HCT116 (cell line): ENCODE results near the gene EIF4E1B. TPM values are rescaled to one million over a fixed set of nuclear protein-coding genes. Genes with fewer than 3 reads are reported as not detected.

Source experiments
- ATAC-seq: fragments of 200-7000 bp; cut with Tn5 transposase; 2 replicates; pipeline ENCODE4 v1.9.1; 2020; ENCODE audit warnings: mild to moderate bottlenecking, moderate library complexity
- BruUV-seq: library from RNA; stranded (reverse); fragments of 400-500 nt; replicated peaks from 2 replicates; lab custom pipeline; 2021; lab: Mats Ljungman, UMichigan
- CTCF ChIA-PET: fragments of 300-600 bp; sonication (Branson Sonifier 250); formaldehyde crosslinking; loops from one replicate; lab custom pipeline; 2021; ENCODE audit warnings: antibody characterized with exemption; lab: Charles Lee
- POLR2A ChIA-PET: fragments of 300-600, 350-600 bp; sonication (Branson Sonifier 250); formaldehyde crosslinking; loops from one replicate; lab custom pipeline; 2021; ENCODE audit warnings: antibody characterized with exemption; lab: Charles Lee
- RAD21 ChIA-PET, 2 experiments: fragments of 300-600 bp; sonication (Branson Sonifier 250); formaldehyde crosslinking; loops; one replicate each; lab custom pipeline; 2023; ENCODE audit warnings: low total read pairs in 2 of 2; ENCODE audit not compliant: uncharacterized antibody in 2 of 2, unreplicated experiment in 2 of 2, low non-redundant PET in 1 of 2; lab: Charles Lee
- DNase-seq: peaks from one replicate; pipeline ENCODE4 v3.0.0-alpha.2; 2010; ENCODE audit warnings: low read depth, low spot score
- H2AFZ ChIP-seq: fragments of 200-600 bp; shearing (Covaris generic), sonication (generic); 2 replicates; pipeline ENCODE4 v1.6.1; 2017; ENCODE audit warnings: low read depth, mixed run types, mixed read lengths, antibody characterized with exemption, low read length; ENCODE audit not compliant: poor library complexity, severe bottlenecking
- H3K27ac ChIP-seq: 2 replicates; pipeline ENCODE4 v1.5.1; 2012; ENCODE audit warnings: low read depth, low read length
- H3K27me3 ChIP-seq: fragments of 200-600 bp; sonication (generic); 2 replicates; pipeline ENCODE4 v1.6.1; 2016; ENCODE audit warnings: mixed run types, low read length, mixed read lengths; ENCODE audit not compliant: insufficient read depth
- H3K36me3 ChIP-seq, 2 experiments: fragments of 200-500 bp in 1 of 2; fragments of 200-600 bp in 1 of 2; sonication (Bioruptor generic) in 1 of 2; sonication (generic) in 1 of 2; 2 replicates each; pipeline versions ENCODE4 v1.5.1 to v1.6.1; 2014 to 2016; ENCODE audit warnings: low read length in 2 of 2, inconsistent platforms in 1 of 2, mixed read lengths in 1 of 2, mixed run types in 1 of 2; ENCODE audit not compliant: insufficient read depth in 2 of 2, control insufficient read depth in 1 of 2
- H3K4me1 ChIP-seq, 2 experiments: fragments of 200-600 bp in 1 of 2; sonication (generic) in 1 of 2; 2 replicates each; pipeline versions ENCODE4 v1.5.1 to v1.6.1; 2012 to 2017; ENCODE audit warnings: low read length in 2 of 2, inconsistent platforms in 1 of 2, mild to moderate bottlenecking in 1 of 2, mixed read lengths in 1 of 2, mixed run types in 1 of 2, moderate library complexity in 1 of 2; ENCODE audit not compliant: insufficient read depth in 2 of 2, control insufficient read depth in 1 of 2
- H3K4me2 ChIP-seq: fragments of 200-600 bp; sonication (generic); 2 replicates; pipeline ENCODE4 v1.6.1; 2017; ENCODE audit warnings: mixed run types, low read length, mixed read lengths
- H3K4me3 ChIP-seq, 2 experiments: fragments of 200-600 bp in 1 of 2; sonication (generic) in 1 of 2; replicated peaks in 1 of 2; 2 replicates each; pipeline ENCODE4 v1.5.1; 2011 to 2016; ENCODE audit warnings: low read length in 2 of 2, control low read depth in 1 of 2, low read depth in 1 of 2, mild to moderate bottlenecking in 1 of 2, mixed read lengths in 1 of 2, mixed run types in 1 of 2
- H3K79me2 ChIP-seq: fragments of 200-600 bp; sonication (generic); 2 replicates; pipeline ENCODE4 v1.6.1; 2017; ENCODE audit warnings: mild to moderate bottlenecking, mixed run types, low read length, moderate library complexity, mixed read lengths; ENCODE audit not compliant: insufficient read depth
- H3K9ac ChIP-seq: fragments of 200-600 bp; sonication (generic); 2 replicates; pipeline ENCODE4 v1.6.1; 2016; ENCODE audit warnings: low read length, mixed read lengths
- H3K9me2 ChIP-seq: fragments of 200-600 bp; sonication (generic), shearing (Covaris generic); 2 replicates; pipeline ENCODE4 v1.6.1; 2017; ENCODE audit warnings: mixed run types, mild to moderate bottlenecking, moderate library complexity; ENCODE audit not compliant: insufficient read depth
- H3K9me3 ChIP-seq, 2 experiments: fragments of 200-500 bp in 1 of 2; fragments of 200-600 bp in 1 of 2; sonication (Bioruptor generic) in 1 of 2; sonication (generic) in 1 of 2; 2 replicates each; pipeline ENCODE4 v1.6.1; 2014 to 2017; ENCODE audit warnings: low read length in 2 of 2, mixed read lengths in 2 of 2, inconsistent platforms in 1 of 2, low read depth in 1 of 2, mild to moderate bottlenecking in 1 of 2, mixed run types in 1 of 2, moderate library complexity in 1 of 2; ENCODE audit not compliant: control insufficient read depth in 1 of 2, insufficient read depth in 1 of 2
- H4K20me1 ChIP-seq: fragments of 200-600 bp; sonication (generic), shearing (Covaris generic); 2 replicates; pipeline ENCODE4 v1.6.1; 2017; ENCODE audit warnings: mixed run types, mild to moderate bottlenecking, moderate library complexity; ENCODE audit not compliant: insufficient read depth
- CEBPB ChIP-seq: IDR thresholded peaks from 2 replicates; pipeline ENCODE4 v1.6.1; 2012; ENCODE audit warnings: low read depth
- EZH2 ChIP-seq: fragments of 200-600 bp; sonication (generic); IDR thresholded peaks from 2 replicates; pipeline ENCODE4 v1.6.1; 2017; ENCODE audit warnings: antibody characterized with exemption, mixed run types
- EZH2phosphoT487 ChIP-seq: fragments of 200-600 bp; IDR thresholded peaks from 2 replicates; pipeline ENCODE4 v1.6.1; 2018; ENCODE audit warnings: antibody characterized with exemption, borderline replicate concordance
- FOSL1 ChIP-seq: IDR thresholded peaks from 2 replicates; pipeline ENCODE4 v1.6.1; 2012; ENCODE audit warnings: low read depth
- POLR2A ChIP-seq: IDR thresholded peaks from 2 replicates; pipeline ENCODE4 v1.7.0; 2011; ENCODE audit warnings: borderline replicate concordance; ENCODE audit not compliant: insufficient read depth, insufficient read length; ENCODE audit errors: extremely low read depth
- SP1 ChIP-seq: IDR thresholded peaks from 2 replicates; pipeline ENCODE4 v1.6.1; 2012; ENCODE audit warnings: low read depth
- SRF ChIP-seq: IDR thresholded peaks from 2 replicates; pipeline ENCODE4 v1.6.1; 2012; ENCODE audit warnings: low read depth
- TCF7L2 ChIP-seq: IDR thresholded peaks from 2 replicates; pipeline ENCODE4 v1.7.0; 2011; ENCODE audit warnings: borderline replicate concordance, inconsistent platforms; ENCODE audit not compliant: insufficient read depth, insufficient read length; ENCODE audit errors: extremely low read depth
- YY1 ChIP-seq: IDR thresholded peaks from 2 replicates; pipeline ENCODE4 v1.6.1; 2011; ENCODE audit warnings: low read length, low read depth, moderate library complexity, mild to moderate bottlenecking; ENCODE audit not compliant: insufficient replicate concordance; ENCODE audit errors: extremely low read depth
- intact Hi-C: fragments of 100-400 bp; cut with micrococcal nuclease; formaldehyde crosslinking; loops from 2 replicates; pipeline ENCODE4 v1.10.0; 2022
- total RNA-seq: library from RNA; stranded (reverse); gene quantifications from one replicate; pipeline ENCODE4 v1.2.1, GENCODE V29; 2021; ENCODE audit not compliant: unreplicated experiment

The EIF4E1B gene
- total RNA-seq, 1 experiment from 2014 or later: 0.07 TPM

- intact Hi-C loops: loop anchor here (2.0 to 10.0 kb wide), 3 partner anchors 162 to 645 kb away; partner anchors contain the start of genes PRELID1 and RAB24
- no TSS peak for BruUV-seq
- ChIA-PET RAD21 (interaction anchor here (0.6 to 2.4 kb wide), 15 partner anchors 13 to 453 kb away, joined by 3 to 21 read pairs (median 3); partner anchors contain the start of genes CLTB (in 1 of the 2), FGFR4 (in 1 of the 2) and TSPAN17 (in 1 of the 2)), POLR2A (interaction anchor here (0.6 to 1.3 kb wide), 3 partner anchors 13 to 346 kb away, joined by 3 to 4 read pairs (median 3); partner anchors contain the start of gene TSPAN17), CTCF (interaction anchor here (0.6 to 3.2 kb wide), 45 partner anchors 8 to 930 kb away, joined by 3 to 79 read pairs (median 5); partner anchors contain the start of genes FGFR4, HK3 and TSPAN17)
- Histone ChIP-seq H4K20me1 (no peaks in the 10 kb centered on the region), H3K27me3 (no peaks in the 10 kb centered on the region), H3K9me3 (no peaks in the 10 kb centered on the region), H3K79me2 (no peaks in the 10 kb centered on the region), H3K36me3 (no peaks in the 10 kb centered on the region), H3K9ac (no peak overlapping the region), H3K4me2 (no peak overlapping the region), H2AFZ (no peak overlapping the region), H3K9me2 (no peaks in the 10 kb centered on the region), H3K4me3 (no peak overlapping the region), H3K4me1 (no peaks in the 10 kb centered on the region; a peak in 1 of 4 replicates), H3K27ac (no peak overlapping the region)
- ATAC-seq (no peak), DNase-seq (no peak)
- TF ChIP-seq EZH2phosphoT487 (no peak), SP1 (no peak), CEBPB (no peak), FOSL1 (no peak), TCF7L2 (no peak), SRF (no peak), EZH2 (no peak), YY1 (no peak), POLR2A (no peak)
Observed at GRCh38 chr5:176659860-176660461, 29.5 kb downstream of the EIF4E1B start.
